PC-9 (cell line): ENCODE measurements around the gene TMEM161A. TPM values are rescaled to one million over a fixed set of nuclear protein-coding genes. Genes with fewer than 3 reads are reported as not detected.
A peak's percentile ranks its signal among the peaks of the same experiment; 100 is the strongest.

Experiments used
- BruUV-seq: library from RNA; stranded (reverse); fragments of 400-500 nt; replicated peaks from 2 replicates; lab custom pipeline; 2021; lab: Mats Ljungman, UMichigan
- CTCF ChIA-PET: fragments of 300-600 bp; sonication (Branson Sonifier 250); formaldehyde crosslinking; loops from one replicate; lab custom pipeline; 2022; ENCODE audit warnings: antibody characterized with exemption; lab: Charles Lee
- POLR2A ChIA-PET: fragments of 300-600 bp; sonication (Branson Sonifier 250); formaldehyde crosslinking; loops from one replicate; lab custom pipeline; 2022; ENCODE audit warnings: antibody characterized with exemption; ENCODE audit not compliant: unreplicated experiment; lab: Charles Lee
- DNase-seq, 2 experiments: peaks; one replicate each; pipeline versions ENCODE4 v3.0.0 to v3.0.0-alpha.2; 2015 to 2022; ENCODE audit warnings: mixed read lengths in 1 of 2
- H2AFZ ChIP-seq: fragments of 200-600 bp; sonication (generic); 2 replicates; pipeline ENCODE4 v1.8.1; 2017; ENCODE audit warnings: antibody characterized with exemption
- H3F3A ChIP-seq: fragments of 200-600 bp; sonication (generic); 2 replicates; pipeline ENCODE4 v1.8.1; 2017; ENCODE audit warnings: antibody characterized with exemption, mild to moderate bottlenecking, low read depth; ENCODE audit not compliant: insufficient read depth
- H3K27ac ChIP-seq: fragments of 200-600 bp; sonication (generic); 2 replicates; pipeline ENCODE4 v1.6.1; 2016; ENCODE audit warnings: mixed run types
- H3K27me3 ChIP-seq: fragments of 200-600 bp; sonication (generic); 2 replicates; pipeline ENCODE4 v1.6.1; 2016; ENCODE audit warnings: low read depth, mixed run types; ENCODE audit not compliant: insufficient read depth
- H3K36me3 ChIP-seq: fragments of 200-600 bp; sonication (generic); 2 replicates; pipeline ENCODE4 v1.6.1; 2016; ENCODE audit warnings: low read depth, mixed run types
- H3K4me1 ChIP-seq: fragments of 200-600 bp; sonication (generic); replicated peaks from 2 replicates; pipeline ENCODE4 v1.6.1; 2016; ENCODE audit warnings: mixed run types; ENCODE audit not compliant: insufficient read depth
- H3K4me2 ChIP-seq: fragments of 200-600 bp; sonication (generic); 2 replicates; pipeline ENCODE4 v1.6.1; 2017; ENCODE audit warnings: mixed run types
- H3K4me3 ChIP-seq: fragments of 200-600 bp; sonication (generic); 2 replicates; pipeline ENCODE4 v1.6.1; 2016; ENCODE audit warnings: mixed run types
- H3K79me2 ChIP-seq: fragments of 200-600 bp; sonication (generic); 2 replicates; pipeline ENCODE4 v1.6.1; 2017; ENCODE audit warnings: low read depth, mixed run types
- H3K9me2 ChIP-seq: fragments of 200-600 bp; sonication (generic); 2 replicates; pipeline ENCODE4 v1.8.1; 2017; ENCODE audit warnings: mild to moderate bottlenecking; ENCODE audit not compliant: insufficient read depth
- H3K9me3 ChIP-seq: fragments of 200-600 bp; sonication (generic); 2 replicates; pipeline ENCODE4 v1.8.1; 2016; ENCODE audit warnings: low read depth; ENCODE audit not compliant: insufficient read depth
- H4K20me1 ChIP-seq: fragments of 200-600 bp; sonication (generic); 2 replicates; pipeline ENCODE4 v1.8.1; 2017; ENCODE audit not compliant: insufficient read depth
- EZH2 ChIP-seq: fragments of 200-600 bp; sonication (generic); IDR thresholded peaks from 2 replicates; pipeline ENCODE4 v1.8.0; 2017; ENCODE audit warnings: antibody characterized with exemption, low read depth
- intact Hi-C: fragments of 100-400 bp; cut with micrococcal nuclease; formaldehyde crosslinking; loops from one replicate; pipeline ENCODE4 v1.10.0; 2022; ENCODE audit not compliant: unreplicated experiment
- total RNA-seq: library from RNA; stranded (reverse); gene quantifications from 2 replicates; pipeline ENCODE4 v1.2.3, GENCODE V29; 2021
- TF ChIP-seq, protein P1 (sequence below): fragments of 200-600 bp; sonication (generic); conservative IDR thresholded peaks from 2 replicates; pipeline ENCODE4 v1.6.1; 2017; ENCODE audit warnings: mixed run types, antibody characterized with exemption, mild to moderate bottlenecking, moderate library complexity

Gene TMEM161A
- total RNA-seq, 1 experiment from 2014 or later: 41.1 TPM

DNA sequence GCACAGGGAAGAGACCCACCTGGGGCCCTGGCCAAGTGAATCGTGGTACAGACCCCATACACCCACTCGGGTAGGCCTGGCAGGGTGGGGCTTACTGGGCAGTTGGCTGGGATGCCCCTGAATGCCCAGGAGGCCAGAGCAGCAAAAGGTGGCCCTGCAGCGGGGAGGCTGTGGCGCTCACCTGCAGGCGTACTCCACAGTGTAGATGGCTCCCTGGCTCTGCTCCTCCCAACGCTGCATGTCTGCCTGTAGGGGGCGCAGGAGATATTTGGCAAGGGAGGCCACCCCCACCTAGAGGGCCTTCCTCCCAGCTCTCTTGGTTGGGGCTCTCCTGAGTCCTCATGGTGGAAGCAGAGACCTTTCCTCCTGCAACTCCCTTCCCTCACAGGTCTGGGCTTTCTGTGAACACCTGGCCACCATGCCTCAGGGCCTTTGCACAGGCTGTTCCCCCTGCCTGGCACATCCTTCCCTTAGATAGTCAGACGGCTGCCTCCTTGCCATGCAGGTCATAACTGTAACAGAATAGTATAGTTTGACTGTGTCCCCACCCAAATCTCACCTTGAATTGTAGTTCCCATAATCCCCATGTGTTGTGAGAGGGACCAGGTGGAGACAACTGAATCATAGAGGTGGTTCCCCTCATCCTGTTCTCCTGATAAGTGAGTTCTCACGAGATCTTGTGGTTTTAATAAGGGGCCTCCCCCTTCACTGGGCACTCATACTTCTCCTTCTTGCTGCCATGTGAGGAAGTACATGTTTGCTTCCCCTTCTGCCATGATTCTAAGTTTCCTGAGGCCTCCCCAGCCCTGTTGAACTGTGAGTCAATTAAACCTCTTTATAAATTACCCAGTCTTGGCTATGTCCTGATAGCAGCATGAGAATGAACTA lies 47.8 kb upstream of the TMEM161A start:
- no peaks in the 10 kb centered on the region for H3K9me2 ChIP-seq
- 0 out of 2 replicates have a peak, but pooled peaks cover 5% of the 10 kb centered on the region for H3F3A ChIP-seq
- no peaks in the 10 kb centered on the region for H3K9me3 ChIP-seq
- H3K4me1 ChIP-seq: peaks cover 13% of the 10 kb centered on the region
- H3K4me3 ChIP-seq: no peak overlapping the region
- H3K4me2 ChIP-seq: no peak overlapping the region
- TF ChIP-seq EZH2: no peak
- TF ChIP-seq, protein P1, sequence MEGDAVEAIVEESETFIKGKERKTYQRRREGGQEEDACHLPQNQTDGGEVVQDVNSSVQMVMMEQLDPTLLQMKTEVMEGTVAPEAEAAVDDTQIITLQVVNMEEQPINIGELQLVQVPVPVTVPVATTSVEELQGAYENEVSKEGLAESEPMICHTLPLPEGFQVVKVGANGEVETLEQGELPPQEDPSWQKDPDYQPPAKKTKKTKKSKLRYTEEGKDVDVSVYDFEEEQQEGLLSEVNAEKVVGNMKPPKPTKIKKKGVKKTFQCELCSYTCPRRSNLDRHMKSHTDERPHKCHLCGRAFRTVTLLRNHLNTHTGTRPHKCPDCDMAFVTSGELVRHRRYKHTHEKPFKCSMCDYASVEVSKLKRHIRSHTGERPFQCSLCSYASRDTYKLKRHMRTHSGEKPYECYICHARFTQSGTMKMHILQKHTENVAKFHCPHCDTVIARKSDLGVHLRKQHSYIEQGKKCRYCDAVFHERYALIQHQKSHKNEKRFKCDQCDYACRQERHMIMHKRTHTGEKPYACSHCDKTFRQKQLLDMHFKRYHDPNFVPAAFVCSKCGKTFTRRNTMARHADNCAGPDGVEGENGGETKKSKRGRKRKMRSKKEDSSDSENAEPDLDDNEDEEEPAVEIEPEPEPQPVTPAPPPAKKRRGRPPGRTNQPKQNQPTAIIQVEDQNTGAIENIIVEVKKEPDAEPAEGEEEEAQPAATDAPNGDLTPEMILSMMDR: peak; percentile 86
- intact Hi-C loops: no loop called here
- peaks cover 21% of the 10 kb centered on the region for H3K79me2 ChIP-seq
- ChIA-PET CTCF (no interaction called here), POLR2A (no interaction called here)
- H4K20me1 ChIP-seq: no peaks in the 10 kb centered on the region; the same call in 1 of the 2 replicates
- no TSS peak for BruUV-seq
- no peak overlapping the region for H3K27ac ChIP-seq
- no peaks in the 10 kb centered on the region for H3K27me3 ChIP-seq
- peak; percentile 40 to 53 for DNase-seq
- H2AFZ ChIP-seq: no peak overlapping the region
- H3K36me3 ChIP-seq: no peaks in the 10 kb centered on the region; the same call in 1 of the 2 replicates

DNA sequence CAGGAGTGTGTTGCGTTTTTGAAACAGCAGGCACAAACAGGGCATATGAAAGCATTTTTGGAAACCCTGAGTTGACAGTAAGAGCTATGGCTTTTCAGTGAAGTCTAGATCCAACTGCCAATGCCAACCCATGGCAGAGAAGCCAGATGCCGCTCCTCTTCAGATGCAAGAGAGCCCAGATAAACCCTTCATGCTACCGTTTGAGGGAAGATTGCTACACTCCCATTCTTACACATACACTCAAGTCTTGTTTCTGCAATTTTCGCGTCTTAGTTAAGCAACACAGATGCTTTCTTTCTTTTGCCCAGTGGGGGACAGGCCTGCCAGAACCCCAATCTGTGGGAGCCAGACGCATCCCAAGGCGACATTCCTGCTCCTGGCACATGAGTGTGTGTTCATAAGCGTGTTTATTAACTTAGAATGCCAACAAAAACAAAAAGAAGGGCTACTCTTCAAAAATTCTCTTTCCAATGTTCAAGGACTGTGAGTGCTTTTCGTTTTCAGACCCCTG lies 43.3 kb upstream of the TMEM161A start:
- ChIA-PET CTCF (no interaction called here), POLR2A (no interaction called here)
- peaks cover 19% of the 10 kb centered on the region; the same call in 1 of the 2 replicates for H3F3A ChIP-seq
- no peaks in the 10 kb centered on the region; the same call in 1 of the 2 replicates for H3K79me2 ChIP-seq
- no peak overlapping the region for H2AFZ ChIP-seq
- no peak overlapping the region for H3K27ac ChIP-seq
- H3K9me2 ChIP-seq: no peaks in the 10 kb centered on the region
- no peaks in the 10 kb centered on the region for H3K27me3 ChIP-seq
- no peak for DNase-seq
- no peaks in the 10 kb centered on the region; the same call in 1 of the 2 replicates for H3K36me3 ChIP-seq
- intact Hi-C loops: no loop called here
- no peak overlapping the region for H3K4me2 ChIP-seq
- no TSS peak for BruUV-seq
- no peaks in the 10 kb centered on the region for H3K4me1 ChIP-seq
- H3K4me3 ChIP-seq: no peak overlapping the region
- H3K9me3 ChIP-seq: no peaks in the 10 kb centered on the region
- TF ChIP-seq, protein P1: no peak
- TF ChIP-seq EZH2: no peak
- H4K20me1 ChIP-seq: no peaks in the 10 kb centered on the region; the same call in 1 of the 2 replicates

DNA sequence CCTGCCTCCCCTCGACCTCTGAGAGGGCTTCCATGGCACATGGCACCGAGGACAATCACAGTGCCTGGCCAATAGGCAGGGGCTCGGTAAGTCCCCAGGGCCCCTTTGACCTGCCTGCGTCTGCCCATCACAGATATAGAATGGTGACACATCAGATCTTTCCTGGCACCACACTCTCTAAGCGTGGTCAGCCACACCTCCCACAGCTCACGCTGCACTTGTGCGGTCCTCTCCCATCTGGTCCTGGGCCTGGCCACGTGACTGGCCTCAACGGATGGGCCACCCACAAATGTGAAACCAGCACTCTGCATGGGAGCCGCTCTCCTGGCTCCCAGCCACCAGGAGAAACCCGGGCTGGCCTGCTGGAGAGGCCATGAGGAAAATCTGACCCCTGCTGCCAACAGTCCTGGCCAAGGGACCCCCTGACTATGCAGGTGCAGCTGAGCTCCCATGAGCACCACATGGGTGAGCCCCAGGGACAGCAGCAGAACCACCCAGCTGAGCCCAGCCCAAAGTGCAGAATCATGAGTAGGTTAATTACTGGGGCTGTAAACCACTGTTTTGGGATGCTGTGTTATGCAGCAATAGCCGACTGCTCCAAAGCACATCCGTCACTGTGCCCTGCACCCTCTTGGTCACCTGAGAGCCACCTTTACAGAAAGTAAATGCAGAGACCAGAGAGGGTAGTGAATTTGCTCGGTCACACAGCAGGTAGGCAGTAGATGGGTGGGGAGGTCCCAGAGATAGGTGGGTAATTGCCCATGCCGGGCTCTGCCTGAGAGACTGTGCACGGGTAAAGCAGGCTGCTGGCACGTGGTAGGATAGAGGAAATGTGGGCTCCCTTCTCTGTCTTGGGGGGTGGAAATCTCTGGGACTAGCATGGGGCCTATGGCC lies 41.5 kb upstream of the TMEM161A start:
- TF ChIP-seq EZH2: no peak
- TF ChIP-seq, protein P1: no peak
- no TSS peak for BruUV-seq
- Histone ChIP-seq H3K27me3 (no peaks in the 10 kb centered on the region), H2AFZ (no peak overlapping the region), H3K4me3 (no peak overlapping the region), H3K4me2 (no peak overlapping the region), H4K20me1 (no peaks in the 10 kb centered on the region; the same call in 1 of the 2 replicates), H3K9me2 (no peaks in the 10 kb centered on the region), H3K9me3 (no peaks in the 10 kb centered on the region), H3K36me3 (no peaks in the 10 kb centered on the region; the same call in 1 of the 2 replicates), H3F3A (peaks cover 27% of the 10 kb centered on the region; the same call in 1 of the 2 replicates), H3K4me1 (no peaks in the 10 kb centered on the region), H3K79me2 (no peaks in the 10 kb centered on the region; the same call in 1 of the 2 replicates), H3K27ac (no peak overlapping the region)
- no peak for DNase-seq
- ChIA-PET POLR2A (no interaction called here), CTCF (interaction anchor here (0.5 kb wide), 1 partner anchor 14 kb away, joined by 3 read pairs; no protein-coding TSS in a partner anchor)
- intact Hi-C loops: no loop called here
